Eye (tissue), 1 donor: ENCODE data around the gene RNLS.
"Not testable (repeated sequence)": the region's sequence is repeated elsewhere in the genome, so short reads cannot be mapped to it uniquely, and the experiment has no call there.

Source experiments
- DNase-seq: peaks from one replicate; pipeline ENCODE4 v3.0.0-alpha.2; 2015

The RNLS gene

DNA sequence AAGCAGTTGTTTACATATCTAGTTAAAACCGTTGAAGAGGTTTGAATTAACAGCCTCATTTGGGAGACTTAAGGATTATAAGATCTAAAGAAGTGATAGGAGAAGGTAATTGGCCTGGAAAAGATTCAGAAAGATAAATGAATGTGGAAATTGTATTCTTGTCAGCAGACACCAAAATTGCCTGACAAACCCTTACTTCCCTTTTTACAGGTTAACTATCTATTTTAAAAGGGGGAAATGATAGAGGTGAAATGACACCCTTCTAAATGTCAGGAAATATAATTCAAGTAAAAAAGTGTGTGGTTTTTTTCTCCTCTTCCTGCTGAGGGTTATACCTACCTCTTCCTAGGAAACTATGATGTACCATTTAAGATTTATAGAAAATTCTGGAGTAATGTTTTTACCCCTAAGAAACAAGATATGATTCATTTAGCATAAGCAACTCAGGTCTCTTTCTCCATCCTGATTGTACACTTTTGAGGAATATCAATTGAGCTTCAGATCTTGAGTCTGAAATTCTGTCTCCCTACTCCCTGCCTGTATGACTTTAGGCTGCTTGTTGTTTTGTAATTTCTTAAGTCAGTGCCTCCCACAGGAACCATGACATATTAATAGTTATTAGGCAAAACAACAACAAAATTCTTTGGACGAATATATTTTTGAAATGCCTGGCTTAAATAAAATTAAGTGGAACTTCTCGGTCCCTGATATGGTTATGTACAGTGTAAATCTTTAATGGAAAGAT, 250.4 kb downstream of the RNLS start:
- DNase-seq = no peak

DNA sequence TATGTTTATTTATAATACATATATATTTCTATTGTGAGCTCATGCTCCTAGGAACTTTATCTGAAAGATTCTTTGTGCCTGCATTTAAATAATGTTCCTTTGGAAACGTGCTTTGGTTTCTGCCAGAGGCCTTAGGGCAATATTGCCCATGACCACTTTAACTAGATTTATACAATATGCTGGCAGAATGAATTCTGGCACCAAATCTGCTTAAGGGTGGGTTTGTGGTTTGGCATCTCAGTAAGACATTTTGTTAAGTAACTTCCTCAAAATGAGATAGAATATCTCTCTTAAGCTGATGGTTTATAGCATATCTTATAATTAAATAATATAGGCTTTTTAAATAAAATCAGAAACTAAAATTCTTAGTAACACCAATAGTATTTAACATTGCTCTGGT, 252.9 kb downstream of the RNLS start:
- no peak for DNase-seq

DNA sequence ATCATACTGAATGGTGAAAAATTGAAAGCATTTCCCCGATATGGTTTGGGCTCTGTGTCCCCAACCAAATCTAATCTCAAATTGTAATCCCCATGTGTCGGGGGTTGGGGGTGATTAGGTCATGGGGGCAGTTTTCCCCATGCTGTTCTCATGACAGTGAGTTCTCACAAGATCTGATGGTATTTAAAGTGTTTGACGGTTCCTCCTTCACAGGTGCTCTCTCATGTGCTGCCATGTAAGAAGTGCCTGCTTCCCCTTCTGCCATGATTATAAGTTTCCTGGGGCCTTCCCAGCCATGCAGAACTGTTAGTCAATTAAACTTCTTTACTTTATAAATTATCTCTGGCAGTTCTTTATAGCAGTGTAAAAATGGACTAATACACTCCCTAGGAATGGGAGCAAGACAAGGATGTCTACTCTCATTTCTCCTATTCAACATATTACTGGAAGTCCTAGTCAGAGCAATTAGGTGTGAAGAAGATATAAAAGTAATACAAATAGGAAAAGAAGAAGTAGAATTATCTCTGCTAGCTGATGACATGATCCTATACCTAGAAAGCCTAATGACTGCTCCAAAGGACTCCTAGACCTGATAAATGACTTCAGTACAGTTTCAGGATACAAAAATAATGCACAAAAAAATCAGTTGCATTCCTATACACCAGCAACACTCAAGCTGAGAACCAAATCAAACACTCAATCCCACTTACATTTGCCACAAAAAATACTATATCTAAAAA, 260.6 kb downstream of the RNLS start:
- DNase-seq = no peak

DNA sequence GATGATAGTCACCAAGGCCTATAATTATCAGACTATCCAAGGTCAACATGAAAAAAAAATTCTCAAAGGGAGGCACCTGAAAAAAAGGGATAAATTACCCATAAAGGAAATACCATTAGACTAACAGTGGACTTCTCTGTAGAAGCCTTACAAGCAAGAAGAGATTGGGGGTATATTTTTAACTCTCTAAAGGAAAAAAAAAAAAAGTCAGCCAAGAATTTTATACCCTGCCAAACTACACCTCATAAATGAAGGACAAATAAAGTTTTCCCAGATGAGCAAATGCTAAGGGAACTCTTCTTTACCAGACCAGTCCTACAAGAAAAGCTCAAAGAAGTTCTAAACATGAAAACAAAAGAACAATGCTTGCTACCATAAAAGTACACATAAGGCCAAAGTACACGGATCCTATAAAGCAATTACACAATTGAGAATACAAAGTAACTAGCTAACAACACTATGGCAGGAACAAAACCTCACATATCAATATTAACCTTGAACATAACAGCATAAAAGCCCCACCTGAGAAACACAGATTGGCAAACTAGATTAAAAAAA, 263.1 kb downstream of the RNLS start:
- no peak for DNase-seq

DNA sequence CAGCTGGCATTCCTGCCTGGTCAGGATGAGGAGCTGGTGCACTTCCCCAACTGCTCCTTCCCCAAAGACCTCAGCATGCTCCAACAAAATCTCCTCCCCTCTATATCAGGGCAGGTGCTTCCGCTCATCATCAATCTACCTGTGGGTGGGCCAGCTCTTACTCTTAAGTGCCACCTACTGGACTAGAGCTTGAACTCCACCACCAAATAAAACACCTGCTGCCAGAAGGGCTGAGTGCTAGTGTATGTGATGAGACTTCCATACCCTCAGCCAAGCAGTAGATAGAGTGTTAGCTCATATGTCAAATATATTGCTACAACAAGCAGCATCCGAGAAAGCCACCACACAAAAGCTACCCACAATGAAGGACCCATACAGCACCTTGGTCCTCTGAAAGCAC, 264.3 kb downstream of the RNLS start:
- no peak for DNase-seq

DNA sequence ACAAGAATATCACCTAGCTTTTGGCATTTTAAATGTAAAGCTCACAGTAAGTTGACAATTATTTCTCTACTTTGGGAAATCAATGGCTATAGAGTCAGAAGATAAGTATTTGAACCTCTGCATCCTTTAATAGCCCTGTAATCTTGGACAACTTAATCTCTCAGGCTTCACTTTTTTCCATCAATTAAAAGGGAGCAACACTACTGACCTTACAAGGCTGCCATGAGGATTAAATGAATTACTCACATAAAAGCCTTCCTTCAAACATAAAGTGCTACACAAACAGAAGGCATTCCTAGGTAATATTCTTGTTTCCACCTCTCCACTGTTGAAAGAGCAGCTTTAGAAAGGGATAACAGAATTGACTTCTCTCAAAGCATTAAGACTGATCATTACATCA, 266.0 kb downstream of the RNLS start:
- DNase-seq = no peak

DNA sequence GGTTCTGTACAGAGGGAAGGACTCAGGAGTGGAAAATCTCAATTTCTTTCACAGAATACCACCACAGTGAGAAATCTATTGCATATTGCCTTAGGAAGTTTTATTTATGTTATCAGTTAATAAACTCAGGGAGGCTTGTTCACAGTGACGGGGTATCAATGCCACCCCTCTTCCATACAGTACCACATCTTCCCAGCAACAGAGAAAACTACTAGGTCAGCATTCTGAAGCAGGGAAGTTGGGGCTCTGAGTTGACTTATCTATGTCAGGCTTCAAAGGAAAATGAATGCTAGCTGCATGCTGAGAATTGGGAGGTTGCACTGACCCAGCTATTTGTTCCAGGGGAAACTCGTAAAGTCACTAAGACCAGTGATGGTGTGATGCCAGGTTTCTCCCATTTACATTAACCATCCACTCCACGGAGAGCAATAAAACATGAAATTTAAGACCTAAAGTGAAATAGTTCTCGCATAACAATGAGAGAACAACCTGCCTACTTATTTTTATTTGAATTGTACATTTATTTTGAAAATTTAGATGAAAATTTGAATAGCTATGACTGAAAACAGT, 266.7 kb downstream of the RNLS start:
- no peak for DNase-seq

DNA sequence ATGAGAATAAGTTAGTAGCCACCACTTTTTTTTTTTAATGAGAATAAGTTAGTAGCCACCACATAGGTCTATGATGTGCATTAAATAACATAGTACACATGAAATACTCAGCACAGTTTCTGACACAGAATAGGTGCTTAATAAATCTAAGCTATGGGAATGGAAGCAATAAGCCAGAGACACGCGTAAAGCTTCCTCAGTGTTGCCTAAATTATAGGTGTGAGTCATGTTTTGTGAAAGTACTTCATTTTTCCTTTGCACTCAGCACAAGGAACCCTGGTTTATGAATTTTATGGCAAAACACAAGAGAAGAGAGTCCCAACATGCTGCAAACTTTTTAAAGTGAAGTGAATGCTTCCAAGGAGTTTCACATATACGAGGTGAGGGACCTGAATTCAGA, 267.4 kb downstream of the RNLS start:
- DNase-seq = no peak

DNA sequence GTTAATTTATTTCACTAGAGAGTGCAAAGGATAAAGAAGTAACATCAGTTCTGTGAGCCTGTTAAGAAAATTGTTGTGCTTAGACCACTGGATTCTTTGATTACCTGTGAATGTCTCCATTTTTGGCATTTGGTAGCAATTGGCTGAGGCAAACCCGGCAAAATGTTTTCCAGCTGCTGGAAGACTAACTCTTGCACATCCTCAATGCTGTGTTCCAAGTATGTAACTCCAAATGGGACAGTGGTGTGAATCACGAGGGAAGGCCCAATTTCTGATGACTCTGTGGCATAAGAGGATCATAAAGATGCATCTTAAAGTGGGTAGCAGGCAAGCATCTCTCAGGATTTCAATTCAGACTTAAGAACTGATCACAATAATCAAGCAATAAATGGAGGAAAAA, 268.8 kb downstream of the RNLS start:
- no peak for DNase-seq

DNA sequence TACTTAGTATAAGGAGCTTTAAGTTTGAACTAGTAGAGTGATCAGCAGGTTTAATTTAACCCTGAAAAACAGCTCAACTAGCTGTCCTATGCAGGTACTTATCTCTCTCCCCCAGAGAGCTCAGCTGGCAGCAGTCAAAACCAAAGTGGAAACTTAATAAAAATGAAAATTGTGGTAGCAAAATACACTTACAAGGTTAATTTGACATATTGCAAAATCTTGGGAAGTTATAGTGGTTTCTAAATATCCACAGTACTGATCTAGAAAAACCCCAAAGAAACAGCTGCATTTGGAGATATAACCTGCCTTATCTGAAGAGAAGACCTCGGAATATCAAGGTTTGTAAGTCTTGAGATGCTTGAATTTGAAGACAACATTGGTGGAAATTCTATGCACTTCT, 269.2 kb downstream of the RNLS start:
- DNase-seq = no peak

DNA sequence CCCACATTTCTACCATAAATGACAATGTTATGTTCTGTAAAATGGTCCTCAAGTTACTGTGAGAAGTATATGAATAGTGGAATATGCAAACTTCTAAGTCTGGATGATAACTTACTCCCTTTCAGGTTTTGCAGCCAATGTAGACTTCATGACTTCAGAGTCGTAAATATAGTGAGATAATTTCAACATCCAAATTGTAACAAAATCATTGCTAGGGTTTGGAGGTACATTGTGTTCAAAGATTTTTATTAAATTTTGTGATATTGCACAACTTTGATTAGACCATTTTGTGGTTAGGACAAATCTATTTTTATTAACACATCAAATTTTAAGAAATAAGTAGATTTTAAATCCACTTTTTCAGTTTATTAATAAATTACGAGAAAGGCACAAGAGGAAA, 270.3 kb downstream of the RNLS start:
- no peak for DNase-seq

DNA sequence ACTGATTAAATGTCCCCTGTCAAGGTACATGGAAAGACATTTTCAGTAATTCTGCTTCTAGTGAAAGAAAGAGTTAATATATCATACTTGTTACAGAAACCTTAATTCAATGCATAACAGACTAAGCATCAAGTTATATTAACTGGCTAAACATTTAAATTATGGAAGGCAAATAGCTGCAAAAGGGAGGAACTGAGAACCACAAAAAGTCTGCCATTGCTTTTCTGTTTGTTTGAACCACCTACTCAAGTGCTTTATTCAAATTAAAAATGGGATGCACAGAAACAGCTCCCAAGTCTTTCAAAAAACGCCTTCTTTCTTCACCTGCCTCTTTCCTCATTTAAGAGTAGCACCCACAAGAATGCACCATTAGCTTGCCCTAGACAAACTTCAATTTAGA, 271.9 kb downstream of the RNLS start:
- DNase-seq = no peak

DNA sequence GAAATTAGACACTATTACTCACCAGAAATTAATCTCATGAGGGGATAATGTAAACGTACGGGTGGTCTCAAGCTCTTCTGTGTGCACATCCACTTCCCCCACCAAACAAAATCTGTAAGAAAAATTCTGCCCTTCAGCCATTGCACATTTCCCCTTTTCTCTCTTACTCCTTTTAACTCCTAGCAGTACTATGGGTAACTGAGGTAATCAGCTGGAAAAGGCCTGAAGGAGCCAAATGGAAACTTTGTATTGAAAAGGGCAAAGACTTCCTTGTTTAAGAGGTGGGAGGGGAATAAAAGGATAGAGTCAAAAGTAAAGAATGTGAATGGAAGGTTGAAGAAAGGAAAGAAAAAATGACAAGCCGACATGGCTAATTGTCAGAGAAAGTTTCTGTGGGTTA, 273.8 kb downstream of the RNLS start:
- no peak for DNase-seq

DNA sequence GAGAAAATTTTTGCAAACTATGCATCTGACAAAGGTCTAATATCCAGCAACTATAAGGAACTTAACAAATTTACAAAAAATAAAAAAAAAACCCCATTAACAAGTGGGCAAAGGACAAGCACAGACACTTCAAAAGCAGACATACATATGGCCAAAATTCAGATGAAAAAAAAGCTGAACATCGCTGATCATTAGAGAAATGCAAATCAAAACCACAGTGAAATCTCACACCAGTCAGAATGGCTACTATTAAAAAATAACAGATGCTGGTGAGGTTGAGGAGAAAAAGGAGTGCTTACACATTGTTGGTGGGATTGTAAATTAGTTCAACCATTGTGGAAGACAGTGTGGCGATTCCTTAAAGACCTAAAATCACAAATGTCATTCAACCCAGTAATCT, 274.8 kb downstream of the RNLS start:
- DNase-seq = not testable (repeated sequence)

DNA sequence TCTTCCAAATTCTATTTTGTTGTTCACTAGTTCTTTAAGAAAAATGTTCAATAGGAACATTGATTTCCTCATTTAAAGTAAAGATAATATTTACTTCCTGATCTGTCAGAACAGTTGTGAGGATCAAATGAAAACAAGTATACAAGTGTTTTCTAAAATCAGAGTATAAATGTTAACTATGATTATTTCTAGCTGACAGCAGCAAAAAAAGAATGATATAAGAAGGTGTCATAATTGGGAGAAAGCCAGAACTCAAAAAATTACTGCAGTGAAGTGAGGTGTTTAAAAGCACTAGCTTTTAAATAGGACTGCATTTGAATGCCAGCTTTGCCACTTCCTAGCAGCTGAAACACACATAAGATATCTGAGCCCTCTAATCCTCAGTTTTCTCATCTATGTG, 283.3 kb downstream of the RNLS start:
- DNase-seq = no peak

DNA sequence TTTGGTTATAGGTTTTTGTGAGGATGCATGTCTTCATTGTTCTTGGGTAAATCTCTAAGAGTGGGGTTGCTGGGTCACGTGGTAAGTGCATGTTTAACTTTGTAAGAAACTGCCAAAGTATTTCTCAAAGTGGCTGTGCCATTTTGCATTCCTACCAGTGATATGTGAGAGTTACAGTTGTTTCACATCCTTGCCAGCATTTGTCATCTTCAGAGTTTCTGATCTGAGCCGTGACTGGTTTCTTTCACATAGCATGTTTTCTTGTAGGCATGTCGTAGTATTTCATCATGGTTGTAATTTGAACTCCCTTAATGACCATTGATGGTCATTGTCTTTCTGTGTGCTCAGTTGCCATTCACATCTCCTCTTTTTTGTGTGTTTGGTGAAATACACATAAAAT, 286.0 kb downstream of the RNLS start:
- DNase-seq = no peak

DNA sequence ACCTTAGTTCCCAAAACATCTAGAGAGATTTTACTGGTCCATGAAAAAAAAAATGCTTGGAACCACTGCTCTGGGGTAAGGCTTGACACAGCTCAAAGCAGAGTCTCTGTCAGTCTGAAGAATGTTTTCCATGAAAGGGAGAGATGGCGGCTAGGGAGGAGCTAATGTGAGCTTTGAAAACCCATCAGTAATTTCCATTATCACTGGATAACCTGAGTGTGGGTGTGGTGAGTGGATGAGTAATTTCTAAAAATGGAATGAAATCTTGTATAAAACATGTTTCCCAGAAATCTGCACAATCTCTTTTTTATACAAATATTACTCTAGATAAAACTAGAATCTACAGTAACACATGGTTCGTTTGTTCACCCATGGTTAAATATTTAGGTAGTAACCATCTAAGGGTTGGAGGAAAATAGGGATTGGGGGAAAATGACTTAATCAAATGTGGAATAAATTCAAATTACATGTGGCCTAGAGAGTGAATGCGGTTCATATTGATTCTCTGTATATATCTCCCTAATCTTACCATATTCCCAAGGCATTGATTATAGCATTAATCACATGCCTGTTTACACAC, 289.4 kb downstream of the RNLS start:
- DNase-seq = no peak

DNA sequence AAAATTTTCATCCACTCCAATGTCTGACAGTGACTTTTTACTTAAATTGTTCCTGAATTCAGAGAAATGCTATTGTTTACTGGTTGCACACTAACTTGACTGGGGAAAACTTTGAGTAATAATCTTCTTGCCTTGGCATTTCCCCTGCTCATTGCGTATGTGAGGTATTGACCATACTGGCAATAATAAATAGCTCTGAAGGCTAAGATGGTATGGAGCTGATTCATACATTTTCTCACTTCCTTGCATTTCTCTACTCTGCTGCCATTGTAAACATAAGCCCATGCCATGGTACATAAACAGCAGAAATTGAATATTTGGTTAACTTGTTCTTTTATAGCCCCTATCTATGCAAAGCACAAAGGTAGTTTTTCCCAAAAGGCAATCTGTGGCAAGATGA, 290.0 kb downstream of the RNLS start:
- DNase-seq = no peak

DNA sequence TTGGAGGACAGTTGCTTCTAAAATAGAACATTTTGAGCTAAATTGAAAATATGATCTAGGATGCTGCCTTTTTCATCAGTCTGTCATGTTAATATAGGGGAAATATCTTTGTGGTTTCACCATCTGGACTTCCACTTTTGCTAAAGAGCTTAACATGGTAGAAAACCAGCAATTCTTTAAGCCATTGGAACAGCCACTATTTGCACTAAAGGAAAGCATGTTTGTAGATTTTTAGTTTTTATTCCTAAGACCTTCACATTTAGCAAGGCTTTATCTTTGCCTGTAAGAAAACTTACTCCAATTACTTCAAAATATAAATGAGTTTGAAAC, 291.0 kb downstream of the RNLS start:
- DNase-seq = no peak

DNA sequence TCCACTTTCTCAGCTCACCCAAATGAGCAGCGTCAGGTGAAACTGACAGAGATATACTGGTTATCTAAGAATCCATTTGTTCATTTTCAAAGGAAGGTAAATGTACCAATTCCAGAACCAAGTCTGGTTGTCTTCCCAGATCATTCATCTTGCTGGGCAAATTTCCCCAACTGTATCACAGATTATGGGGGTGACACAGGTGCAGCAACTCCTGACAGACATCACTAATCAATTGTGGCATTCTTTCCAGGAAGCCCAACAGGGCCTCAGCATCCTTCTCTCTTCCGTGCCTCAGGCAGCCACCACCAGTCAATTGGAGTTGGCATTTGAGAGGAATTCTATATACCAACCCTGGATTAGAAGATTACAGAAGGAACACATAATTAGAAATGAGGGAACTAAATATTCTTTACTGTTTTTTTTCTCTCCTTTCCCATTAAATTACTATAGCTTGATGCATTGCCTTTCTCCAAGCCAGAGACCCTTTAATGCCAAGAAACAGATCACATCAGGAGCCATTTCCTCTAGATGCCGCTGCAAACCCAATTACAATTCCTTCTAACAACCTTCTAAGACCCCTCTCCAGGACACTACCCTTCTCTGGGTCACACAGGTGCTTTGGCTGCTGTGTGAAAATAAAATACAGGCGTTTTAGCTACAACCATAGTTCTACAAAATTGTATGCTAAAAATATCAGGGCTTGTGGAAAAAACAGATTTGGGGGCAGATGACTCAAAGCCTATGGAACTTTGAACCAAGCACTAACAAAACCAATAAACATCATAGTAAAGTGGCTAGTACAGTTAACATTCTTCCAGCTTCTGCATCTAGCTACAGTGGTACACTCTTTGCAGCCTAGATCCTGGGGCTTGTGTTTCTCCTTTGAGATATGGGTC, 291.6 kb downstream of the RNLS start:
- no peak for DNase-seq

DNA sequence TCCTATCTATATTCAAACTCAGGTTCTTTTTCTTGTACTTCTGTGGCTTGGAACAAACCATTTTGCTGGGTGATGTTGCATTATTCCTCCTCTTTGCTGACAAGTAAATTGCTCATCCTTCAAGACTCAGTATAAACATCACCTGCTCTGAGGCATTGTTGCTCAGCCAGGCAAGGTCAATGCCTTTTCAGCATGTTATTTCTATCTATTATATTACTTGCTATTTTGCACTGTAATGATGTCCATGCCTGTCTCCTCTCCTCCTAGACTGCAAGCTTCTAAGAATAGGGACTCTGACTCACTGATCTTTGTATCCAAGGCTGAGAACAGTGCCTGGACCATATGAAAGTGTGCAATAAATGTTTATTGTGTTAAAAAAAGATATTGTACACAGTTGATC, 293.8 kb downstream of the RNLS start:
- no peak for DNase-seq

DNA sequence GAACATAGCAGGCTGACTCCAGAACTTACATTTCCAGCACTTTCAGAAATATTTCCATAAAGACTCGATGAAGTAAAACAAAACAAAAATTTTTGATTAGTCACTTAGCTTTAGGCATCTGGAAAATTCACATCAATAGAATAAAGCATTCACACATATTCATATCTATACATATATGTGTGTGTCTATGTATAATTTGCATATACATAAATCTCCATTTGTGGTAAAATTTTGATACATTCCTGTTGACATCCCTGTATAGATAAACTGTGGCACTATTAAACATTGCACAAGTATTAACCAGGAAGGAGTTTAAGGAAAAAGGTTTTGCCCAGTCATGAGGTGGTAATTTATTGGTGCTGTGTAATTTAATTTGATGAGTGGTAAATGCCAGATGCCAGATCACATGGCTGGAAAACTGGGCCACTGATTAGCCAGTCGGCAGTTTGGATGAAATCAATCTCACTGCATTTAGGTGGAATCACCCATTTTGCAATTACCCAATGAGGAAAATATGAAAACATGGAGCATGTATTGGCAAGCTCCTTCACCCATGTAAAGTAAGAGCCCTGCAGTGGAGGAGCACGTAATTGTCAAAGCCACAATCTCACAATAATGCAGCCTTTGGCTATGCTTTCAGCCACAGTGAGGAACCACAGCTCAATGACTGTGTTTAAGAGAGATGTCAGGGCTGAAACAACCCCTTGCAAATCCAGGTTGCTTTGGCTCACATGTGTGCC, 294.6 kb downstream of the RNLS start:
- DNase-seq = no peak
